ENCODE data around the gene ASTN2.

- no peak for TF ChIP-seq ZNF274 (IDR thresholded peaks at IDR 0.05; ENCODE audit: low read depth, low read length)
- TF ChIP-seq SUZ12 (IDR thresholded peaks at IDR 0.05; ENCODE audit: extremely low read depth, insufficient read depth, insufficient read length), result no peak
- TF ChIP-seq YY1 (IDR thresholded peaks at IDR 0.05; ENCODE audit: insufficient read depth, insufficient read length), result no peak
Measured at GRCh38 chr9:116736399-116737151, 678.3 kb downstream of the ASTN2 start.

Data from NT2/D1 (cell line).